Mononuclear cell (primary cell): Measurements from ENCODE around the gene REM1. TPM values are rescaled to one million over a fixed set of nuclear protein-coding genes. Genes with fewer than 3 reads are reported as not detected.
"Not testable (repeated sequence)": the region's sequence is repeated elsewhere in the genome, so short reads cannot be mapped to it uniquely, and the experiment has no call there.

ENCODE experiments used
- H3K27me3 ChIP-seq: 2 replicates; pipeline ENCODE4 v1.6.0; 2011; ENCODE audit warnings: low read length, control low read depth; ENCODE audit not compliant: insufficient read depth
- H3K4me1 ChIP-seq: 2 replicates; pipeline ENCODE4 v1.5.1; 2011; ENCODE audit warnings: mild to moderate bottlenecking, low read length, control low read depth; ENCODE audit not compliant: insufficient read depth
- H3K4me3 ChIP-seq: 2 replicates; pipeline ENCODE4 v1.5.1; 2011; ENCODE audit warnings: mild to moderate bottlenecking, low read length, moderate library complexity
- H3K9me3 ChIP-seq: 2 replicates; pipeline ENCODE4 v1.5.1; 2011; ENCODE audit warnings: low read depth, mild to moderate bottlenecking, control low read depth, low read length
- total RNA-seq: library from RNA; depleted of rRNA; stranded (reverse); fragments of >200 nt; gene quantifications from one replicate; pipeline ENCODE4 v1.2.3, GENCODE V29; 2012

REM1 gene, protein sequence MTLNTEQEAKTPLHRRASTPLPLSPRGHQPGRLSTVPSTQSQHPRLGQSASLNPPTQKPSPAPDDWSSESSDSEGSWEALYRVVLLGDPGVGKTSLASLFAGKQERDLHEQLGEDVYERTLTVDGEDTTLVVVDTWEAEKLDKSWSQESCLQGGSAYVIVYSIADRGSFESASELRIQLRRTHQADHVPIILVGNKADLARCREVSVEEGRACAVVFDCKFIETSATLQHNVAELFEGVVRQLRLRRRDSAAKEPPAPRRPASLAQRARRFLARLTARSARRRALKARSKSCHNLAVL
- 0.10 TPM for total RNA-seq

- Histone ChIP-seq H3K27me3 (peaks cover 28% of the 10 kb centered on the region), H3K9me3 (no peaks in the 10 kb centered on the region), H3K4me1 (peaks cover 17% of the 10 kb centered on the region), H3K4me3 (no peak within 1 kb of the TSS)
Observed at GRCh38 chr20:31474758-31475427, at the start of gene REM1, which contains the start of gene DEFB124. TSS of gene REM1 (plus strand) at chr20:31475288. CDS start at chr20:31476446, 1,158 bp downstream. TSS of gene DEFB124 (minus strand) at chr20:31475127. CDS start at chr20:31473013, 2,114 bp downstream.

DNA sequence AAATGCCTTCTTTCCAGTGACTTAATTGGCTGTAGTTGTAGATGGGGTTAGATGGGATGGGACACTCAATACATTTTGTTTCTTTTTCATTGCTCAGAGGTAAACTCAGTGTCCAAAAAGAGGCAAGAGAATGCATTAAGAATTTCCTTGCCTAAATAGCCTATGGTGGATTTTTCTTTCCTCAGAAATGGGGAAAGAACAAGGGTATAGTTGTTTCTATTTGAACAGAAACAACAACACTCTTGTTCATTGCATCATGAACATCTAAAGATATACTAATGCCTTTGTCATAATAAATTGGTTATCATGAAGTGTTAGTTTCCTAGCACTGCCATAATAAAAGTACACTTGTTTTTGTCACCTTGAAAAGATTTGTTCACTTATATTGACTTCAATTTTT lies 49.3 kb upstream of the REM1 start:
- no peaks in the 10 kb centered on the region for H3K27me3 ChIP-seq
- H3K4me1 ChIP-seq: no peaks in the 10 kb centered on the region
- no peaks in the 10 kb centered on the region for H3K9me3 ChIP-seq
- no peak overlapping the region for H3K4me3 ChIP-seq

DNA sequence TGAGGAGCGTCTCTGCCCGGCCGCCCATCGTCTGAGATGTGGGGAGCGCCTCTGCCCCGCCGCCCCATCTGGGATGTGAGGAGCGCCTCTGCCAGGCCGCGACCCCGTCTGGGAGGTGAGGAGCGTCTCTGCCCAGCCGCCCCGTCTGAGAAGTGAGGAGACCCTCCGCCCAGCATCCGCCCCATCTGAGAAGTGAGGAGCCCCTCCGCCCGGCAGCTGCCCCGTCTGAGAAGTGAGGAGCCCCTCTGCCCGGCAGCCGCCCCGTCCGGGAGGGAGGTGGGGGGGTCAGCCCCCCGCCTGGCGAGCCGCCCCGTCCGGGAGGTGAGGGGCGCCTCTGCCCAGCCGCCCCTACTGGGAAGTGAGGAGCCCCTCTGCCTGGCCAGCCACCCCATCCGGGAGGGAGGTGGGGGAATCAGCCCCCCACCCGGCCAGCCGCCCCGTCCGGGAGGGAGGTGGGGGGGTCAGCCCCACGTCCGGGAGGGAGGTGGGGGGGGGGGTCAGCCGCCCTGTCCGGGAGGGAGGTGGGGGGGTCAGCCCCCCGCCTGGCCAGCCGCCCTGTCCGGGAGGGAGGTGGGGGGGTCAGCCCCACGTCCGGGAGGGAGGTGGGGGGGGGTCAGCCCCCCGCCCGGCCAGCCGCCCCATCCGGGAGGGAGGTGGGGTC lies 48.1 kb upstream of the REM1 start:
- not testable (repeated sequence) for H3K4me1 ChIP-seq, H3K27me3 ChIP-seq, H3K9me3 ChIP-seq, H3K4me3 ChIP-seq

DNA sequence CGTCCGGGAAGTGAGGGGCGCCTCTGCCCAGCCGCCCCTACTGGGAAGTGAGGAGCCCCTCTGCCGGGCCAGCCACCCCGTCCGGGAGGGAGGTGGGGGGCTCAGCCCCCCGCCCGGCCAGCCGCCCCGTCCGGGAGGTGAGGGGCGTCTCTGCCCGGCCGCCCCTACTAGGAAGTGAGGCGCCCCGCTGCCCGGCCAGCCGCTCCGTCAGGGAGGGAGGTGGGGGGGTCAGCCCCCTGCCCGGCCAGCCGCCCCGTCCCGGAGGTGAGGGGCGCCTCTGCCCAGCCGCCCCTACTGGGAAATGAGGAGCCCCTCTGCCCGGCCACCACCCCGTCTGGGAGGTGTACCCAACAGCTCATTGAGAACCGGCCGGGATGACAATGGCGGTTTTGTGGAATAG lies 47.5 kb upstream of the REM1 start:
- H3K4me1 ChIP-seq, H3K27me3 ChIP-seq, H3K9me3 ChIP-seq, H3K4me3 ChIP-seq: not testable (repeated sequence)

GRCh38 chr20:31430568-31431115 lies 44.4 kb upstream of the REM1 start:
- no peaks in the 10 kb centered on the region for H3K27me3 ChIP-seq
- H3K9me3 ChIP-seq: no peaks in the 10 kb centered on the region
- no peaks in the 10 kb centered on the region for H3K4me1 ChIP-seq
- H3K4me3 ChIP-seq: no peak overlapping the region

DNA sequence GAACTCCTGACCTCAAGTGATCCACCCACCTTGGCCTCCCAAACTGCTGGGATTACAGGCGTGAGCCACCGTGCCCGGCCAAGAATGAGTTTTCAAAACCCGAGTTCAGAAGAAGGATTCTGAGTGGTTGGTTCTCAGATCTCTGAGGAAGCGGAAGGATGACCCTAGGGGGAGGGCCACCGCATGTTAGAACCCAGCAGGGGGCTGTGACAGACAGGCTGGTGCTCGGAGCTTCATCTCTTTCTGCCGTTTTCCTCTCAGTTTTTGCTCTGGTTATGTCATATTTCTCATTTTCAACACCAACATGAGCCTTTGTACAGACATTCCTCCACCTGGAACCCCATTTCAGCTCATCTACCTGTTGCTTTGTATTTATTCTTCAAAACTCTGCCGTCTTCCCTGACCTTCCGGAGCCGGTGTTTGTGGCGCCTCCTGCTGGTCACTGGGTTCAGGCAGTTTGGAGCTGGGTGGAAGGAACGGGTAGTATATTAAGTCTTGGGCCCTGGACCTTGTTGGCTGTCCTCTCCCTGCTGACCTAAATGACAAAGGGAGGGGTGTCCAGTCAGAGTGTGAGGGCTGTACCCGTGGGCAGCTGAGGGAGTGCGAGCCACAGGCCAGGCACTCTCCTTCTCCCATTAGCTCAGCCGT lies 35.0 kb upstream of the REM1 start, which contains the start of gene DEFB123:
DEFB123 (plus strand) TSS at position 621 of the 648 bp plus-strand sequence. CDS start 67 bp downstream, outside the sequence.
- no peaks in the 10 kb centered on the region for H3K4me1 ChIP-seq
- no peaks in the 10 kb centered on the region for H3K9me3 ChIP-seq
- no peaks in the 10 kb centered on the region for H3K27me3 ChIP-seq
- H3K4me3 ChIP-seq: no peak within 1 kb of the TSS

- no peaks in the 10 kb centered on the region for H3K27me3 ChIP-seq
- no peaks in the 10 kb centered on the region for H3K4me1 ChIP-seq
- no peaks in the 10 kb centered on the region for H3K9me3 ChIP-seq
- H3K4me3 ChIP-seq: no peak overlapping the region
Observed at GRCh38 chr20:31446084-31446819, 28.8 kb upstream of the REM1 start.

DNA sequence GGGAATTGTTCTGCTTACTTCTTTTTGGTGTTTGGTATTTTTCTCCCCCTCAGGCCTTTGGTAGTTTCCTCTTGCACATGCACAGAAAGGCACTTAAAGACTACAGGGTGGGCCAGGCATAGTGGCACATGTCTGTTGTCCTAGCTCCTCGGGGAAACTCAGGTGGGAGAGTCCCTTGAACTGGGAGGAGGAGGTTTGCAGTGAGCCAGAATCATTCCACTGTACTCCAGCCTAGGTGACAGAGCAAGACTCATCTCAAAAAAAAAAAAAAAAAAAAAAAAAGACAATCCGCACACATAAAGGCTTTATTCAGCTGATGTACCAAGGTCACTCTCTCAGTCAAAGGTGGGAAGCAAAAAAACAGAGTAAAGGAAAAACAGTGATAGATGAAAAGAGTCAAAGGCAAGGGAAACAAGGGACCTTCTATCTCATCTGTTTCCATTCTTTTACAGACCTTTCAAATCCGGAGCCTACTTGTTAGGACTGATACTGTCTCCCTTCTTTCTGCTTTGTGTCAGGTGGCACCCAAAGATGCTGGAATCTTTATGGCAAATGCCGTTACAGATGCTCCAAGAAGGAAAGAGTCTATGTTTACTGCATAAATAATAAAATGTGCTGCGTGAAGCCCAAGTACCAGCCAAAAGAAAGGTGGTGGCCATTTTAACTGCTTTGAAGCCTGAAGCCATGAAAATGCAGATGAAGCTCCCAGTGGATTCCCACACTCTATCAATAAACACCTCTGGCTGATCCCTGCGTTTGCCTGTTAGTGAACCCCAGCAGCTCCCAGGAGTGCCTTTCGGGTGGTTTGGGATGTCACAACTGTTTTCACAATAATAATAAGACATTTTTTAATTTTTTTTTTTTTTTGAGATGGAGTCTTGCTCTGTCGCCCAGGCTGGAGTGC lies 25.3 kb upstream of the REM1 start:
- no peaks in the 10 kb centered on the region for H3K4me1 ChIP-seq
- no peaks in the 10 kb centered on the region for H3K27me3 ChIP-seq
- H3K9me3 ChIP-seq: no peaks in the 10 kb centered on the region
- H3K4me3 ChIP-seq: no peak overlapping the region

DNA sequence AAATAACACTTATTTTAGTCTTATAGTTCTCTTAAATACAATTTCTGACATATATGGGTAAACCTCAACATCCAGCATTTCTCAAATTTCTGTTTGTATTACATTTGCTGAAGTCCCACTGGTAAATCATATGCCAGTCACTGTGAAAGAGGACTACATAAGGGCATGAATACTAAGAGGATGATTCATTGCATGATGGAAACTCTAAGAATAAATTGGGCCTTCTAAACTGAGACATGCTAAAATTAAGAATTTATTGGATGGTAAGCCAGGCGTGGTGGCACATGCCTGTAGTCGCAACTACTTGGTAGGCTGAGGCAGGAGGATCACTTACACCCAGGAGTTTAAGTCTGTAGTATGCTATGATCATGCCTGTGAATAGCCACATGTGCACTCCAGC lies 22.5 kb upstream of the REM1 start:
- Histone ChIP-seq H3K27me3 (no peaks in the 10 kb centered on the region), H3K4me3 (no peak overlapping the region), H3K9me3 (no peaks in the 10 kb centered on the region), H3K4me1 (no peaks in the 10 kb centered on the region)

- Histone ChIP-seq H3K4me3 (no peak overlapping the region), H3K27me3 (peaks cover 5% of the 10 kb centered on the region), H3K9me3 (no peaks in the 10 kb centered on the region), H3K4me1 (no peaks in the 10 kb centered on the region)
Observed at GRCh38 chr20:31454361-31454760, 20.7 kb upstream of the REM1 start.

- Histone ChIP-seq H3K27me3 (peaks cover 16% of the 10 kb centered on the region), H3K4me1 (peaks cover 17% of the 10 kb centered on the region)
- not testable (repeated sequence) for H3K4me3 ChIP-seq, H3K9me3 ChIP-seq
Observed at GRCh38 chr20:31470946-31471345, 4.1 kb upstream of the REM1 start.

DNA sequence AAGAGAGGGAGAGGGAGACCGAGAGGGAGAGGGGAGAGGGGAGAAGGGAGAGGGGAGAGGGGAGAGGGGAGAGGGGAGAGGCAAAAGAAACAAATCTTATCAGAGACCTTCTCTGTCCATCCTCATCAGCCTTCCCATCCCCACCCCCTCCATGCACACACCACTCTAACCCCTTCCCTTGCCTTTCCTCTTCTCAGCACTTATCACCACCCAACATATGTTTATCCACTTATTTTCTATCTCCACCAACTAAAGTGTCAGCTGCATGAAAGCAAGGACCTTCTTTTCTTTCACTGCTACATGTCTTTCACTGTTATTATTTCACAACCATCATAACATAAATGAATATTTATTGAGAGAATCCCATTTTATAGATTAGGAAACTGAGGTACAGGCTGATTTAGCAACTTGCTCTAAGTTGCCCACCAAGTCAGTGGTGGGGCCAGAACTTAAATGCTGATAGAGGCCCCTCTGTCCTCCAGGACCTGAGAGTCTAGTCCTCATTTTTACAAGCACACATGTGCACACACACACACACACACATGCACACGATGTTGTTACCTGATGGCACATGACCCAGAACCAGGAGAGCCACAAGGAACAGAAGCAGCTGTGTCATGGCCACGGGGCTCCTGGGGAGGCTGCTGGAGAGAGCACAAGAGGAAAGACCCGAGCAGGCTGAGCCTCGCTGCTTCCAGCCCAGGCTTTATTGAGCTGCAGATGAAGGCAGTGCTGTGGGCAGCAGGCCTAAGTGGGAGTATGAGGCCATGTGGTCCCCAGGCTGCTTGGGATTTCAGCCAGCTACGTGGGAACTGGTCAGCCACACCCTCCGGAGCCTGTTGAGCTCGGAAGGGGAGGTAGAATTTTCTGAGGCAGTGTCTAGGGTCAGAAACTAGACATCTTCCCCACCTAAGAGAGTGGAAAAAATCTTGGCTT lies 2.4 kb upstream of the REM1 start:
- Histone ChIP-seq H3K4me3 (no peak overlapping the region), H3K9me3 (no peaks in the 10 kb centered on the region), H3K4me1 (peaks cover 17% of the 10 kb centered on the region), H3K27me3 (peaks cover 28% of the 10 kb centered on the region)
